Measurements from ENCODE around the gene NHERF1.

GRCh38 chr17:74761931-74762330, 13.5 kb downstream of the NHERF1 start:
- TF ChIP-seq EZH2 (IDR thresholded peaks at IDR 0.05; ENCODE audit: borderline replicate concordance, low read depth, low read length, severe bottlenecking) (no peak), CTCF (IDR thresholded peaks at IDR 0.05; ENCODE audit: borderline replicate concordance, extremely low read depth, low read length, poor library complexity, severe bottlenecking) (no peak)
